HTERT RPE-1 (cell line): Measurements from ENCODE around the gene C3orf49.

ENCODE experiments used
- in situ Hi-C: fragments of 300-500 bp; cut with MboI; formaldehyde crosslinking; loops from 4 replicates; pipeline ENCODE4 v1.14.3; 2020; ENCODE audit warnings: low sequenced_read_pairs

C3orf49 gene

DNA sequence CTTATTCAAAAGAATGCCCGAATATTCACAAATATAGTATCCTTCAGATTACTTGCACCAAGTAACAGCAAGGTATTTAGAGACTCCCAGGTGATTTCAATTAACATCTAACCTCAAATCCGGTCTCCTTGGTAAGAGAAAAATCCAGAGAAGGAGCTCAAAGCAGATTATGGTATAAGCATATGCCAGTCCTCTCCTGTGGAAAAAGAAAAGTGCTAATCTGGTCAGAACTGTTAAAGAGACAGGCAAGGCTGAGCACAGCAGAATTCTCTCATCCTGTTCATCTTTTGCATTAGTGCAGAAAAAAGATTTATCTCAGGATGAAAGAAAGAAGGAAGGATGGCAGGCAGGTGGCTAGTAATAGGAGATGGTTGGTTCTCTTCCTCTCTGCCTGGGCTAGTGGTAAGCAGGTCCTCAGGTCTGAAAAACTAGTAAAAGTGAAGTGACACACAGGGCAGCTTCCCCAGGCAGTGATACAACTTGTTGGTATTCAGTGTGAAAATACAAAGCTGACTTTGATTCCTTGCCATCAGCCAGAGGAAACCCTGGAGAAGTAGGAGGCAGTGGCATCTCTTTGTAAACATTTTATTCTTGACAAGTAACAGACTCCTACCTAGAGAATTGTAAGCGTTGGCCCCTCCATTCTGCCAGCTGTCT is 58.8 kb downstream of the C3orf49 start:
- in situ Hi-C loops, result no loop called here

DNA sequence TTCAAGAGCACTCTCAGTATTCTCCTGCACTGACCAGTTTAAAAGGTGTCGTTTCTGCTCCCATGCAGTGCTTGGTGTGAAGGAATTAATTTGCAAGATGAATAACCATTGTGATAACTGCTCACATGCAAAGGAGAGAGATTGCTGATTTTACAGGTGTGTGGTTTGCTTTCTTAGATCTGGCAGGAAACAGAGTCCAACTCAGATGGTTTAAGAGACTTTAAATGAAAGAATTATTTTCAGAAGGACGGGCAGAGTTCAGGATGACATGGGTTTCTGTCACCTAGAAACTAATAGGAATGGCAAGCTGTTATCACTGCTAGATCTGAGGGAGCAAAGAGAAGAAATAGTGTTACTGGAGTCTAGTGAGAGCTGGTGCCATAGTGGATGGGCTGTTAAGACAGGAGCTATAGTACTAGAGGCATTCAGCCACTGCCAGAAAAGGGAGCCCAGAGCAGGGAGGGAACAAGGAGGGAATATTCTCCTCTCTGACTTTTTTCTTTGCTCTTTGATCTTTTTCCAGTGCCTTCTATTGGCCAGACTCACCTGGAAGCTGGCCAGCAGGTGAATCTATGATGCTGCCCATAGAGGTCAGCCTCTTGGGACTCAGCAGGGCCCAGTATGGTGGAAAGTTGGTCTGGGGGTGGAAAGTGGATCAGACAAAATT is 59.4 kb downstream of the C3orf49 start:
- in situ Hi-C loops, result no loop called here

DNA sequence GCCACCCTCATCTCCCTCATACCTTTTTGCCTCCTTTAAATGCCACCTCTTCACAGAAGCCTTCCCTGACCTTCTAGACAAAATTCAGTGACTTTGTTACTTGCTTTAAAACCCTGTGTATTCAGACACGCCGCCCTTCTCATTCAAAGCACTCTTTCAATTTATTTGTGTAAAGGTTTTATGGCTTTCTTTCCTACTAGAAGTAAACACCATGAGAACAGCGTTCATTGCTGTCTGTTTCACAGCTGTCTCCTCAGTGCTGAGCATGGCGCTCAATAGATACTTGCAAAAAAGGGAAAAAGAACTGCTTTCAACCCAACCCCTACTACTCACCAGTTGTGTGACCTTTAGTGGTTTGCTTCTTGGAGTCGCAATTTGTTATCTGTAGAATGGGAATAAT is 61.6 kb downstream of the C3orf49 start:
- in situ Hi-C loops, result no loop called here

DNA sequence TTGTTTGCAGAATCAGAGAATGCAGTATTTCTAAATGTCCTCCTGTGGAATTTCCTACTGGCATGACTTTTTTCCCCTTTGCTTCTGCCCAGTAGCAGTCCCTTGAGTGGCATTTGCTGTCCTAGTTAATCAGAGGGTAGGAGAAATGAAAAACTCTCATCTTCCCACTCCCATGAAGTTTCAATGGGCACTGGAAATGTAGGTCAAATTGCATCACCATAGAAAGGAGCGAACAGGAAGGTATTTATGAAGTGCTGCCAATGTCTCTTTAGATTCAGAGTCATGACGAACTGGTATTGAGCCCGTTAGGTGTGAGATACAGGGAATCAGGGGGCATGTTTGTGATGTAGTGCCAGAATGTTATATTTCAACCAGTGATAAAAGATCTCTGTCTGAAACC is 67.8 kb downstream of the C3orf49 start:
- in situ Hi-C loops, result no loop called here

DNA sequence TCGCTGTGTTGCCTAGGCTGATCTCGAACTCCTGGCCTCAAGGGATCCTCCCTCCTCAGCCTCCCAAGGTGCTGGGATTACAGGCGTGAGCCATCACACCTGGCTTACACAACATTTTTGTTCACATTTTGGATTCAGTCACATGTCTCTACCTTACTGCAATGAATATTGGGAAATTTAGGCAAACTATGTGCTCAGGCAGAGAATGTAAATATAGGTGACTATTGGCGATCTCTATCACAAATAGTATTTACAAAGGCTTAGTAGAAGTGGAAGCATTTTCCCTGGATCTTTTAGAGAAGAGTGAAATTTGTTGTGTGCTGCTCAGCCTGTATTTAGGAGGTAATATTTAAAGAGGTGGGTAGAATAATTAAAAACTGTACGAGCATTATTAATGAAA is 72.4 kb downstream of the C3orf49 start:
- in situ Hi-C loops, result no loop called here

DNA sequence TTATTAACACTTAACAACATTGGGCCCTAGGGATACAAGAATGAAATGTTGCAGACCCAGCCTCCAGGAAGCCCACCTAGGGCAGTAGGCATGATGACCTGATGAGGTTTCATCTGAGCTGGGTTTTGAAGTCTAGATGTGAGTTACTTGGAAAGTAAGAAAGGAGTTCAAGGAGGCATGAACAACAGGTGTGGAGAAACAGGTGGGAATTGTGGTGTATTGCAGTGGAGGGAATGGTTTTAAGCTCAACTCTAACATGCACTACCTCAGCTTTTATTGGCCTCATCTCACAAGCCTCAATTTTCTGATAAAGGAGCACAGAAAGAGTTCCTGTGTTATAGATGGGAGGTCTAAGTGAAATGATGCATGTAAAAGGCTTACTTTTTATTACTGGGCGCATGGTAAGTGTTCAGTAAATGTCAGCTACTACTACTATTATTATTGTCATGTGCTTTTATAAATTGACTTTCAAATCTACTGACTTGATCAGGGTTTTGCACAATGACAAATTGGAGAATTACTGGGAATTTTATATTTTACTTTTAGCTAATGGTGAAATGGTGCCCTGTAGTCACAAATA is 73.8 kb downstream of the C3orf49 start:
- in situ Hi-C loops, result no loop called here

DNA sequence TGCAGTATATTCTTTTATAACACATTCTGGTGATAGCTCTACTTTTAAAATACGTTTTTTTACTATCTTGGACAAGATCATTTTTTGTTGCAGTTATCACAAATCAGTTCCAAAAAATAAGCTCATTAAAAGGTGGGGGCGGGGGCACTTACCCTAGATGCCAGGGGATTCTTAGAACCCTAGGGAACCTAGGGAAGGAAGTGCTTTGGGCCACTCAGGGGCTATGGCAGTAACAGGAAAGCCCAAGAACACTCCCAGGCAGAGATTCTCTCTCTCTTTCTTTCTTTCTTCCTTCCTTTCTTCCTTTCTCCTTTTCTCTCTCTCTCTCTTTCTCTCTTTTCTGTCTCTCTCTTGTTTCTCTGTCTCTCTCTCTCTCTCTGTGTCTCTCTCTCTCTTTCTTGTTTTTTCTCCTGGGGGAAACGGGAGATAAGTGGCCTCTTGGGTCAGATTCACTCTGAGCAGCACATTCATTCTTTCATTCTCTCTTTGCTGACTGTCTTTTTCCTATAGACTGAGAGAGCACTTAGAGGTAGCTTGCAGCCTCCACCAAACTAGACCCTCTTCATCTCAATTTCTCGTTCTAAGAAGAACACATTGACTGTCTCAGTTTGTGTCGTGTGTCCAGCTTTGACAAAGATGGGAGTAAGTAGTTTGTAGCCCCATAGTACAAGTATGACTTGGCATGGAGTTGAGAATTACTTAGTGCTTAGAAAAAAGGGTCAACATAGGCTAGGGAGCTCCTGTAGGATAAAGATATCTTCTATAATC is 76.5 kb downstream of the C3orf49 start:
- in situ Hi-C loops, result no loop called here

DNA sequence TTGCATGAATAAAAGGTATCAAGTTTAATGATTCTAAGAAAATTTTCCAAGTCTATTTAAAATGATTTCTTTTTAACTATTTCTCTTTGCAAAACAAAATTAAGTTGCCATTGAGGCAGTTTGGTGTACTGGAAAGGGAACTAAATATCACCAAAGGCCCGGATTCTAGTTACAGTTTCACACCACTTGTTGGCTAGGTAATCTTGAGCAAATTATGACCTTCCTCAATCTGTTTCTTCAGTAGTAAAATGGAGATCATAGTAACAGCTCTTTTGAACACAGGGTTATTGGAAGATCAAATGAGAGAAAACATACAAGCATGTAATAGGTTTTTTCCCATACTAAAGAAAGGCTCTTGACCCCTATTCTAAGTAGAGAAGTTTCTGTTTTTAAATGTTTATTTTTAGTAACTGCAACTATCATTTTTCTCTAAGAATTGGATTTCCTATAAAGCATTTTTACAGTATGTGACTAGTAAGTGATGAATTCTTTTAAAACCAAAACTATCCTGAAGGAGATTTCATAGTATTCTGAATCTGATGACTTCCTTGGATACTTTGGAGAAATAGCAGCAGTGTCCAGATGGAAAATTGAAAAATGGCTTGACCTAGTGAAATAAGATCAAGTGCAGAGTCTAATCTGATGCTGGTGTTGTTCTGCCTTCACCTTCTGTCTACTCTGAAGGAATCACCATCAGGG is 77.4 kb downstream of the C3orf49 start:
- in situ Hi-C loops, result no loop called here
